Kasumi-1 (cell line): ENCODE data around the gene MAB21L2.
"Not testable (repeated sequence)": the region's sequence is repeated elsewhere in the genome, so short reads cannot be mapped to it uniquely, and the experiment has no call there.

Experiments
- DNase-seq, 2 experiments: peaks; one replicate each; lab custom pipeline; 2025; lab: John Stamatoyannopoulos, UW

The MAB21L2 gene

DNA sequence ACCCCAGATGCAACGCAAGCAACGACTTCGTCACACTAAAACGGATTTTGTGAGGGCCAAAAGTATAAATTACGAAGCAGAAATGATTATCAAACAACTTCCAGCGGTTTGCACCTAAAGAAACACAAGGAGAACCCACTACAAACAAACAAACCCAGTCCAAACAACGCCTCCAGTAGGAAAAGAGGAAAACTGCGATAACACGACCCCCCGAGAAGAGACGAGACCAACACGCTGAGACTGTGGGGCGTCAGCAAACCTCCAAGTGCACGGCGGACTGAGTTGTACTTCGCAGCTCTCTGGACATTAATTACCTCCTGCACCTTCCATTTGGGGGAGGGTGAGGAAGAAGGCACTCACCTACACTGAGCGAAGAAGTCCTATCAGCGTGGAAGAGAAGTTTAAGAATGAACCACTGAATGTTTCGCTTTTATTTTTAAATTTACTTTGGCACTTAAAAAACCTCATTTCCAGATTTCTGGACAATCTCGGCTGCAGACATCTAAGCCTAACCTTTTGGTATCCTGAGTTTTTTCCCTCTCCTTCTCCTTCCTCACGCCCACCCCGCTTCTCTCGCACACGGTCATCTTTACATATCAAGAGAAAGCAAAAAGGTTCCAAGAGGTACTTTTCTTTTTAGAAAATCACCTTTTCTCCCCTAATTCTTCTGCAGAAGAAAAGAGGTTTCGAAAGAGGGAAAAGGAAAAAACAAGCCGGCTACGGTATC lies at the start of gene MAB21L2:
Gene MAB21L2, plus strand, starts transcription at position 6 of the 727 bp plus-strand sequence. CDS start 879 bp downstream, outside the sequence.
- DNase-seq: no peak

DNA sequence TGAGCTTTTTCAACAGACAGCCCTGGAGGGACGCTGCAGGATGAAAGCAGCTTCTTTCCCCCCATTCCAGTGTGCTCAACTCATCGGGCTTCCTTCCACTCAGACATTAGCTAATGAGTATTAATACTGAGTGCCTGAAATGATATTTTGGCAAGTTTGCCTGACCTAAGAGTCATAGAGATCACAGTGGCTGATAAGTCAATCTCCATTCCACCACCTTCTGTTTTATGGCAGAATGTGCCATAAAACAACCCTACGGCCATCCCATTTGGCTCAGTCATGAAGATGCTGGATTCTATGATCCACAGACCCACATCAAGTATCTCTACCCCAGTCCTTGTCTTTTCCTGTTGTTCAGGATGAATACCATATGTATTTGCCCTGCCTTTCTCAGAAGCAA lies 48.3 kb upstream of the MAB21L2 start:
- no peak for DNase-seq

DNA sequence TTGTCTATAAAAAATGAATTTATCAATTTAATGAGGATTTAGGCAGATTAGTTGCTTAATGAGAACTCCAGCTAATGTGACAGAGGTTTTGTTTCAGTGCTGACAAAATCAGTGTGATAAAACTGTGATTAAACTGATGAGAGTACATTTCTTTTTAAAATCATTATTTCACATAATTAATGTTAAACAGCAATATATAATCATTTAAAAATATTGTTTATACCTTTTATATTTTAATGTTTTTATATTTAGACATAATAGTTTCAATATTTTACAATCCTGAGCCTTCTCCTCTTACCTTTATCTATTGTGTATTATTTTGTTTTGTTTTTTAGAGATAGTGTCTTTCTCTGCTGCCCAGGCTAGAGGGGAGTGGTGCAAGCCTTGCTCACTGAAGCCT lies 47.1 kb upstream of the MAB21L2 start:
- no peak for DNase-seq

DNA sequence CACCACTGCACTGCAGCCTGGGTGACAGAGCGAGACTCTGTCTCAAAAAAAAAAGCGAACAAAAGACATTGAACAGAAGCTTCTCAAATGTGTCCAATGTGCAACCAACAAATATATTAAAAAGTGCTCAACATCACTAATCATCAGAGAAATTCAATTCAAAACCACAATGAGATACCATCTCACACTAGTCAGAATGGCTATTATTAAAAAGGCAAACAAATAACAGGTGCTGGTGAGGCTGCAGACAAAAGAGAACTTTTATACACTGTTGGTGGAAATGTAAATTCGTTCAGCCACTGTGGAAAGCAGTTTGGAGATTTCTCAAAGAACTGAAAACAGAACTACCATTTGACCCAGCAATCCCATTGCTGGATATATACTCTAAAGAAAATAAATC lies 44.0 kb upstream of the MAB21L2 start:
- not testable (repeated sequence) for DNase-seq

DNA sequence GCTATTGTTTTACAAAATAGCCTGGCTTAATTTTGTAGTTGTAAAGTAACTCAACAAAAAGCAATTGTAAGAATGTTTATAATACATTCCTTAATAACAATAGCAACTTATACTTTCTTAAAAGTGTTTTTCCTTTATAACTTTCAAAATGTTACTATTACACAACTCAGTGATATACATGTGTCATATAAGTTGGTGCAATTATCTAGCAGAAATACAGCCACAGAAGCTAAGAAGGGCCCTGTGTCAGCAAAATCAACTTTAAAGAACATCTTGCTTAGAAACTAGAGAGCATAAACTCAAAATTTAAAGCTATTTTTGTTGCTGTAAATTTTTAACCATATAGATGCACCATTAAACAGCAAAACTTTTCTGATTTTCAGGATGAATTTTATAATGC lies 41.4 kb upstream of the MAB21L2 start:
- no peak for DNase-seq

- DNase-seq: no peak
Measured at GRCh38 chr4:150540959-150541360, 41.0 kb upstream of the MAB21L2 start.

- no peak for DNase-seq
Measured at GRCh38 chr4:150541681-150542080, 40.3 kb upstream of the MAB21L2 start.

GRCh38 chr4:150543042-150543441 lies 38.9 kb upstream of the MAB21L2 start:
- no peak for DNase-seq

DNA sequence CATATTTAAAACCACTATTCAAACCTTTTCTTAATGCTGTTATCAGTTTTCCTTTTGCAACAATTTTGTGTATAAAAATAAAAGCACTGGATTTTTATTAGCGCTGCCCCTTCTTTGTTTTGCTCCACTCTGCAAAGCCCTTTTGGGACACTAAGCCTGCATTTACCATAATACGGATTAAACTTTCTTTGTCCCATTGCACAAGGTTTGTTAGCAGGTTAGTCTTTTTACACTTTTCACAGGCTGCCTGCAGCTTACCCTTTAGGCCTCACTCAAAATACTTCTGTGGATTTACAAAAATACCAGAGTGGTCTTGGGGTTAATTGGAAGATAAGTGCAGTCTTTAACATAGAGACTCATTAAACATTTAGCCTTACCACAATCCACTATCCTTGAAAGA lies 35.7 kb upstream of the MAB21L2 start:
- DNase-seq: no peak

DNA sequence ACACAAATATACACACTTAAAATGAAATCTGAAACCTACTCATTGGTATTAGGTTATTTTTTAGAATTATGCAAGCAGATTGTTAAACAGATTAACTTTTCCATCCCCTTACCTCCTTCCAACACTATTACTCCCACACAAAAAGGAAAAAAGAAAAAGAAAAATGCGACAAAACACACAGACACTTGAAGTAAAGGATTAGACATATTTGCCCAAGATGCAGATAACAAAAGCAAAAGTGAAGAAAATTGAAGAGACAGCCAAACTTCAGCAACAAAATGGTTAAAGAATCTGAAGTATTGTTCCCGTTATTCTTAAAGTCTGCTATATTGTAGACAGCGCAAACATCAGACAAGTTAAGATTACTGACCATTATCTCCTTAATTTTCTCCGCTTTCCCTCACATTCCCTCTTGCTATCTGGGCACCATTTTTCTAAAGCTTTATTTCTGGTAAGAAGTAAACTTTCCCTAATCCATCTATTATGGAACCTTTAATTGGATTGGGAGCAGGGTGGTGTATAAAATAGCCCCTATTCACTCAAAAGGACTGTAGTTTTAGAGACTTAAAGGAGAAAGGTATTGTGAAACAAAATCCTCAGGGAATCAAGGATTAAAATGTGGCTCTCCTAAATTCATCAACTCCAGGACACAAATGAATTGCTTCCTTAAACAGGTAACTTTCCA lies 34.7 kb upstream of the MAB21L2 start:
- DNase-seq: no peak

GRCh38 chr4:150557811-150558210 lies 24.1 kb upstream of the MAB21L2 start:
- DNase-seq: not testable (repeated sequence)

DNA sequence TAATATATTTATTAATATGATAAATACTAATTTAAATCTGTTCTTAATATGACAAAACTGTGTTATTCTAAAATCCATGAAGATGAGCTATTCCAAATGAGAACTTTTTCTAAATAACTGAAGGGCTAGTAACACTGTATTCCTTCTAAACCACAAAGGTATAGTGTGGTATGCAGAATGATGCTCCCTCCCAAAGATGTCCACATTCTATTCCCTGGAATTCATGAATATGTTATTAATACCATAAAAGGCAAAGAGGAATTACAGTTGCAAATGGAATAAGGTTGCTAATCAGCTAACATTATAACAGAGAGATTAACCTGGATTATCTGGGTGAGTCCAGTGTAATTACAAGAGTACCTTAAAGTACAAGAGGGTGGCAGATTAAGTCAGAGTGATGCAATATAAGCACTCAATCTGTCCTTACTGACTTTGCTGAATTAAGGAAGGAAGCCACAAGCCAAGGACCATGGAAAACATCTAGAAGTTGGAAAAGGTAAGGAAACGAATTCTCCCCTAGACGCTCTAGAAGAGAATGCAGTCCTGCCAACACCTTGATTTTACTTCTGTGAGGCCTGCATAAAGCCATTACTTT lies 20.7 kb upstream of the MAB21L2 start:
- DNase-seq: no peak

- no peak for DNase-seq
Measured at GRCh38 chr4:150562250-150562649, 19.7 kb upstream of the MAB21L2 start.

GRCh38 chr4:150562751-150563150 lies 19.2 kb upstream of the MAB21L2 start:
- no peak for DNase-seq

DNA sequence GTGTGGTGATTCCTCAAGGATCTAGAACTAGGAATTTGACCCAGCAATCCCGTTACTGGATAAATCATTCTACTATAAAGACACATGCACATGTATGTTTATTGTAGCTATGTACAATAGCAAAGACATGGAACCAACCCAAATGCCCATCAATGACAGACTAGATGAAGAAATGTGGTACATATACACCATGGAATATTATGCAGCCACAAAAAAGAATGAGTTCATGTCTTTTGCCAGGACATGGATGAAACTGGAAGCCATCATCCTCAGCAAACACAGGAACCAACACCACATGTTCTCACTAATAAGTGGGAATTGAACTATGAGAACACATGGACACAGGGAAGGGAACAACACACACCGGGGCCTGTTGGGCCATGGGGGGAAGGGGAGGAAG lies 17.0 kb upstream of the MAB21L2 start:
- not testable (repeated sequence) for DNase-seq

GRCh38 chr4:150567070-150567469 lies 14.9 kb upstream of the MAB21L2 start:
- no peak for DNase-seq

GRCh38 chr4:150569384-150569987 lies 12.5 kb upstream of the MAB21L2 start:
- DNase-seq: no peak

GRCh38 chr4:150569998-150570535 lies 11.9 kb upstream of the MAB21L2 start:
- DNase-seq: no peak

DNA sequence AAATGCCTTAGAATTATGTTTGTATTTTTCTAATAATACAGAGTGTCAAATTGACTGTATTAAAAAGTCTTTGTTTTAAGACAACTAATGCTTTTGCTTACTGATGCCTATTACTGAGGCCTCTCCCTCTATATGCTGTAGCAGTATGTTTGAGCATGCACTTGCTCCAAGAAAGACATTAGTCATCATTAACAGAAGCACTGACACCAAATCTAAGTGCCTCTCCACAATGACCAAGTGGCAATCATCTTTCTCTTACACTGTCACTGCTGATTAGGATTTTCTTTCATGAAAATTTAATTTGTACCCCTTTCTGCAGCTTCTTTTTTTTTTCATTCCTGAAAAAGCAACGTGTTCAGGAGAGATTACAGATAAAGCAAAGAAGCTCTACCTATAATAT lies 11.1 kb upstream of the MAB21L2 start:
- DNase-seq: no peak

GRCh38 chr4:150572704-150573504 lies 9.0 kb upstream of the MAB21L2 start:
- no peak for DNase-seq

- DNase-seq: no peak
Measured at GRCh38 chr4:150573534-150573933, 8.4 kb upstream of the MAB21L2 start.

DNA sequence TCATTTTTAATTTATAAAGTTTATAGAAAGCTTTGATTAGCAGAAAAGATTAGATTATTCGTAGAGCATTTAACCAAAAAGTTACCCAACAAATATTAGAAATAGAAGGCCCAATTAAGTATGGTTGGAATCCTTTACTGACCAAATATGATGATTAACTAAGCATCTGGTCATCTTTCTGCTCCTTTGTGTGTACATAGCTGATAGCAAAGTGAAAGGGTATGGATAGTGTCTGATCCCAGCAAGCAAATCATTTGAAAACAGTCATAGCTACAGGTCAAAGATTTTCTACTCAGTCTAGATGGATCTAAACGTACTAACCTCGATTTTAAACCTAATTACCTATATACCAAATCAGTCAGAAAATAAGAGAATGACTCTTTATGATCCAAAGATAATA lies 7.3 kb upstream of the MAB21L2 start:
- no peak for DNase-seq
